HG03139 (cell line): ENCODE measurements around the gene PMAIP1.
A peak's percentile ranks its signal among the peaks of the same experiment; 100 is the strongest.
"Not testable (repeated sequence)": the region's sequence is repeated elsewhere in the genome, so short reads cannot be mapped to it uniquely, and the experiment has no call there.

Source experiments
- ATAC-seq: cut with Tn5 transposase; IDR thresholded peaks from one replicate; pipeline ENCODE4 v1.9.1; 2021; ENCODE audit not compliant: unreplicated experiment

The PMAIP1 gene

GRCh38 chr18:59884351-59884750 is 15.4 kb upstream of the PMAIP1 start:
- ATAC-seq: no peak

- peak; percentile 77 for ATAC-seq
These were observed 14.1 kb upstream of the PMAIP1 start for GRCh38 chr18:59885579-59886163.

DNA sequence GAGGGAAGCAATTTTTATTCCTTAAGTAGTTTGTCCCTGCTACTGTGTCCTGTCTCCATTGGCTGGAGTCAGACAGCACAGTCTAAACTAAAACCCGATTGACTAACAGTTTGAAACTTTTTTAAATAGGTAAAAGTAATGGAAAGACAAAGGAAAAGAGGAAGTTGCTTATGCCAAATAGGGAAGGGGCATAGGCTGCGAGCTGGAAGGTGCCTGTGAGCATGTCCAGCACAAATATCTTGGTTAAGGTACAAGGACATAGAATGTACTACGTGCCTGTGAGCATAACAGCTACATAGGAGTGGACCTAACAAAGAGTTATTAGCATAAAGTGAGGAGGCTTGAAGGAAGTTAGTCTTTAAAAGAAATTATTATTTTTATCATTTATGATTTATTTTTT is 13.4 kb upstream of the PMAIP1 start:
- not testable (repeated sequence) for ATAC-seq

DNA sequence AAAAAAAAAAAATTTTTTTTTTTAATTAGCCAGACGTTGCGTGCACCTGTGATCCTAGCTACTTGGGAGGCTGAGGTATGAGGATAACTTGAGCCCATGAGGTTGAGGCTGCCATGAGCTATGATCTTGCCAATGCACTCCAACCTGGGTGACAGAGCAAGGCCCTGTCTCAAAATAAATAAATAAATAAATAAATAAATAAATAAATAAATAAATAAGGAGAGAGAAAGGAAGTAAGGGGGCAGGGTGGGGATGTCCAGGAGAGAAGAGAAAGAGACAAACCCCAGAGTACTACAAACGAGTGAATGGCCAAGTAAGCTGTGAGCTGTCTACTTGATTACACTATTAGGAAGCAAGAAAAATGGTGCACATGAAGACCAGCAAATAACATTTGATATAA is 7.7 kb upstream of the PMAIP1 start:
- ATAC-seq: no peak

- ATAC-seq: no peak
These were observed 5.8 kb upstream of the PMAIP1 start for GRCh38 chr18:59893971-59894370.

GRCh38 chr18:59897321-59897954 is 2.4 kb upstream of the PMAIP1 start:
- ATAC-seq: no peak

- ATAC-seq: no peak
These were observed 1.7 kb upstream of the PMAIP1 start for GRCh38 chr18:59898093-59898492.

GRCh38 chr18:59898609-59899297 is 1.0 kb upstream of the PMAIP1 start:
- ATAC-seq: no peak

GRCh38 chr18:59900222-59901128 is 679 bp downstream of the PMAIP1 start:
- ATAC-seq: peak; percentile 27

DNA sequence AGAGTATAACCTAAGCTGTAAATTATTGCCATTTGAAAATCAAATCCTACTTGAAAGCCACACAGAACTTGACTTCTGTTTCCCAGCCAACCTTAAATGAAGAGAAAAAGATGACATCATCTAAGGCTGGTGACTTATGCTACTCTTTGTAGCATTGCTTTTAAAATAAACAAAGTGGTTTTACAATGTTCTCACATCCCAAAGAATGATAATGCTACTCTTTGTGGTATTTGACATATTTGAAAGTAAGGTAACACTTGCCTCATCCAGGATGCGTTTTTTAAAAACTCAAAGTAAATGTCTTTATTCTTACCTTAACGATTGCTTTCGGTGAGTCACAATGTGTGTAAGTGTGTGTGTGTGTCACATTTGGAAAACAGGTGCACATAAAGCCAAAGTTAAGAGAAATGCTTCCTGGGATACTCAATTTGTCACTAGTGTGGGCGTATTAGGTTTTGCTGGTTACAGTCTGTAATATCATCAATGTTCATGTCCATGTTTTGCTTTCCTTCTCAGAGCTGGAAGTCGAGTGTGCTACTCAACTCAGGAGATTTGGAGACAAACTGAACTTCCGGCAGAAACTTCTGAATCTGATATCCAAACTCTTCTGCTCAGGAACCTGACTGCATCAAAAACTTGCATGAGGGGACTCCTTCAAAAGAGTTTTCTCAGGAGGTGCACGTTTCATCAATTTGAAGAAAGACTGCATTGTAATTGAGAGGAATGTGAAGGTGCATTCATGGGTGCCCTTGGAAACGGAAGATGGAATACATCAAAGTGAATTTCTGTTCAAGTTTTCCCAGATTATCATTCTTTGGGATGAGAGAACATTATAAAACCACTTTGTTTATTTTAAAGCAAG is 2.6 kb downstream of the PMAIP1 start:
- no peak for ATAC-seq

DNA sequence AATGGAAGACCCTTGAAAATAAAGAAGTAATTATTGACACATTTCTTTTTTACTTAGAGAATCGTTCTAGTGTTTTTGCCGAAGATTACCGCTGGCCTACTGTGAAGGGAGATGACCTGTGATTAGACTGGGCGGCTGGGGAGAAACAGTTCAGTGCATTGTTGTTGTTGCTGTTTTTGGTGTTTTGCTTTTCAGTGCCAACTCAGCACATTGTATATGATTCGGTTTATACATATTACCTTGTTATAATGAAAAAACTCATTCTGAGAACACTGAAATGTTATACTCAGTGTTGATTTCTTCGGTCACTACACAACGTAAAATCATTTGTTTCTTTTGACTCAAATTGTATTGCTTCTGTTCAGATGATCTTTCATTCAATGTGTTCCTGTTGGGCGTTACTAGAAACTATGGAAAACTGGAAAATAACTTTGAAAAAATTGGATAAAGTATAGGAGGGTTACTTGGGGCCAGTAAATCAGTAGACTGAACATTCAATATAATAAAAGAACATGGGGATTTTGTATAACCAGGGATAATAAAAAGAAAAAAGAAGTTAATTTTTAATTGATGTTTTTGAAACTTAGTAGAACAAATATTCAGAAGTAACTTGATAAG is 3.3 kb downstream of the PMAIP1 start:
- no peak for ATAC-seq

GRCh38 chr18:59904011-59904601 is 4.3 kb downstream of the PMAIP1 start:
- ATAC-seq: no peak

GRCh38 chr18:59905686-59906091 is 5.9 kb downstream of the PMAIP1 start:
- ATAC-seq: no peak

- no peak for ATAC-seq
These were observed 6.4 kb downstream of the PMAIP1 start for GRCh38 chr18:59906203-59906602.

DNA sequence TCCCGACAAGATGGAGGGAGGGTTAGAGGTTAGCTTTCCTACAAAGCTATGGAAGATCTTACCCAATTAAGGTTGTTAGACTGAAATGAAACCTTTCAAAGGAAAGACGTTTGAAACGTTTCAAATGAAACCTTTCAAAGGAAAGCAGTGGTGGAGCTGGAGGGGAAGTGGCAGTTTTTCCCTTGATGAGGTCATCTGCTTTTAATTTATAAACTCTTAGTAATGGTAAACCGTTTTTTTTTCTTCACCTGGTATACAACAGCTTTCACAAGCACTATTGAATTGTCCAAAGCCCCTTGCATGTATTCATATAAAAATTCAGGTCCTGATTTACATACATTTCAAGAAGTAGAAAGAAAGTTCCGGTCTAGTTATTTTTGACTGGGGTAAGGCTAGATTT is 7.4 kb downstream of the PMAIP1 start:
- ATAC-seq: no peak

DNA sequence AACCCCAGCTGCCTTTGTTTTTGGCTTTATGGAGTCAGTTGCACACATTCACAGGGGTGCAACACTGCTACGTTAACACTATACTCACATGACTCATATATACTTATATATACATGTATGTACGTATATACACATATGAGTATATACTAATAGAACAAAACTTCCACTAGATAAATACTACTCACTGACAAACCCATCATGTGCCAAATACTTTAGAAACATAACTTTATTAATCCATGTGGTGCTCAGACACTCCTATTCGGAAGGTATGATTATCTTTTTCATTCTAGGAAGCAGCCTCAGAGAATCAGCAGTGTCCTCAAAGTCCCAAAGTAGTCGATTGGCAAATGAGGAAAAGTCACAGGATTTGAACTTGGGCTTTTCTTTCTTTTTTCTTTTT is 7.9 kb downstream of the PMAIP1 start:
- no peak for ATAC-seq

GRCh38 chr18:59908799-59909198 is 9.0 kb downstream of the PMAIP1 start:
- ATAC-seq: no peak

- no peak for ATAC-seq
These were observed 9.7 kb downstream of the PMAIP1 start for GRCh38 chr18:59909289-59910036.

- ATAC-seq: no peak
These were observed 11.2 kb downstream of the PMAIP1 start for GRCh38 chr18:59910967-59911366.
